SK-N-SH (cell line): Measurements from ENCODE around the gene CLTCL1. TPM values are rescaled to one million over a fixed set of nuclear protein-coding genes. Genes with fewer than 3 reads are reported as not detected.
"Not testable (repeated sequence)": the region's sequence is repeated elsewhere in the genome, so short reads cannot be mapped to it uniquely, and the experiment has no call there.

Source experiments
- CTCF ChIA-PET: fragments of 300-600, 350-600 bp; formaldehyde crosslinking; extraction: SDS; loops from one replicate; lab custom pipeline; 2021; lab: Yijun Ruan, JAX
- POLR2A ChIA-PET: fragments of 350-600 bp; sonication (Branson Sonifier 250); formaldehyde crosslinking; extraction: SDS; loops from one replicate; lab custom pipeline; 2020; ENCODE audit warnings: antibody characterized with exemption, inconsistent platforms; lab: Yijun Ruan, JAX
- DNase-seq: peaks from one replicate; pipeline ENCODE4 v3.0.0; 2012
- H2AFZ ChIP-seq: fragments of 200-600 bp; sonication (generic); 2 replicates; pipeline ENCODE4 v1.8.1; 2016; ENCODE audit warnings: antibody characterized with exemption, mild to moderate bottlenecking, low read depth
- H3F3A ChIP-seq: fragments of 200-600 bp; sonication (generic); replicated peaks from 2 replicates; pipeline ENCODE3; 2016; ENCODE audit warnings: antibody characterized with exemption, mild to moderate bottlenecking; ENCODE audit not compliant: insufficient read depth
- H3K27ac ChIP-seq, 2 experiments: fragments of 200-500 bp in 1 of 2; fragments of 200-600 bp in 1 of 2; sonication (Bioruptor generic) in 1 of 2; sonication (generic), shearing (Covaris generic) in 1 of 2; 2 replicates each; pipeline versions ENCODE4 v1.5.1 to v1.6.1; 2014 to 2016; ENCODE audit warnings: low read depth in 2 of 2, inconsistent platforms in 1 of 2, low read length in 1 of 2, mild to moderate bottlenecking in 1 of 2, mixed read lengths in 1 of 2
- H3K27me3 ChIP-seq: fragments of 200-600 bp; sonication (generic), shearing (Covaris generic); 2 replicates; pipeline ENCODE4 v1.6.1; 2016; ENCODE audit warnings: mixed run types; ENCODE audit not compliant: insufficient read depth
- H3K36me3 ChIP-seq, 2 experiments: fragments of 200-500 bp in 1 of 2; fragments of 200-600 bp in 1 of 2; sonication (Bioruptor generic) in 1 of 2; sonication (generic) in 1 of 2; replicated peaks in 1 of 2; 2 replicates each; pipeline versions ENCODE3 to v1.5.1; 2014 to 2016; ENCODE audit warnings: low read length in 1 of 2, mild to moderate bottlenecking in 1 of 2; ENCODE audit not compliant: insufficient read depth in 2 of 2, control insufficient read depth in 1 of 2
- H3K4me1 ChIP-seq, 2 experiments: fragments of 200-500 bp in 1 of 2; fragments of 200-600 bp in 1 of 2; sonication (Bioruptor generic) in 1 of 2; sonication (generic), shearing (Covaris generic) in 1 of 2; 2 replicates each; pipeline versions ENCODE4 v1.5.1 to v1.6.1; 2014 to 2016; ENCODE audit warnings: low read depth in 1 of 2, low read length in 1 of 2, mixed run types in 1 of 2; ENCODE audit not compliant: insufficient read depth in 2 of 2, control insufficient read depth in 1 of 2
- H3K4me2 ChIP-seq: fragments of 200-600 bp; sonication (generic), shearing (Covaris generic); 2 replicates; pipeline ENCODE4 v1.6.1; 2017; ENCODE audit warnings: mixed run types
- H3K4me3 ChIP-seq, 2 experiments: fragments of 200-500 bp in 1 of 2; fragments of 200-600 bp in 1 of 2; sonication (Bioruptor generic) in 1 of 2; sonication (generic), shearing (Covaris generic) in 1 of 2; 2 replicates each; pipeline versions ENCODE4 v1.5.1 to v1.8.1; 2014 to 2016; ENCODE audit warnings: low read depth in 2 of 2, inconsistent platforms in 1 of 2, low read length in 1 of 2, mild to moderate bottlenecking in 1 of 2, mixed read lengths in 1 of 2, moderate library complexity in 1 of 2
- H3K79me2 ChIP-seq: fragments of 200-600 bp; sonication (generic); 2 replicates; pipeline ENCODE4 v1.8.1; 2017; ENCODE audit warnings: mild to moderate bottlenecking; ENCODE audit not compliant: insufficient read depth
- H3K9ac ChIP-seq: fragments of 200-600 bp; sonication (generic); 2 replicates; pipeline ENCODE4 v1.6.1; 2017; ENCODE audit warnings: mixed run types
- H3K9me2 ChIP-seq: fragments of 200-600 bp; sonication (generic); 2 replicates; pipeline ENCODE4 v1.6.1; 2017; ENCODE audit warnings: mixed run types
- H3K9me3 ChIP-seq: fragments of 200-600 bp; sonication (generic); 2 replicates; pipeline ENCODE4 v1.6.1; 2017; ENCODE audit warnings: mixed run types, mild to moderate bottlenecking, moderate library complexity
- H4K20me1 ChIP-seq: fragments of 200-600 bp; sonication (generic); 2 replicates; pipeline ENCODE4 v1.6.1; 2017; ENCODE audit warnings: mild to moderate bottlenecking, mixed run types; ENCODE audit not compliant: insufficient read depth
- EP300 ChIP-seq, 2 experiments: IDR thresholded peaks; 2 replicates each; pipeline versions ENCODE4 v1.4.0 to v1.6.1; 2012; ENCODE audit warnings: borderline replicate concordance in 1 of 2, low read depth in 1 of 2, low read length in 1 of 2
- MXI1 ChIP-seq: IDR thresholded peaks from 2 replicates; pipeline ENCODE4 v1.6.1; 2012; ENCODE audit warnings: mild to moderate bottlenecking, low read depth, low read length, improper control_type of control experiment
- NFIC ChIP-seq: IDR thresholded peaks from 2 replicates; pipeline ENCODE4 v1.4.0; 2012; ENCODE audit warnings: borderline replicate concordance
- REST ChIP-seq: IDR thresholded peaks from 2 replicates; pipeline ENCODE4 v1.6.1; 2012; ENCODE audit warnings: mild to moderate bottlenecking, low read depth, low read length, moderate library complexity
- WGBS: methylation state at CpG from one replicate; pipeline ENCODE4 v1.1.6; 2017; ENCODE audit warnings: low lambda C conversion rate; 5-methylcytosine and 5-hydroxymethylcytosine counted together
- polyA plus RNA-seq, 3 experiments: library from polyadenylated mRNA; depleted of rRNA; stranded (reverse); fragments of >200 nt; gene quantifications; 2 replicates each; pipeline ENCODE4 v1.2.3, GENCODE V29; 2012

Gene CLTCL1
- polyA plus RNA-seq, 1 of the 3 experiments (the other 2 are of a cell fraction), result 6.7 TPM

- TF ChIP-seq EP300 (IDR thresholded peaks at IDR 0.05; ENCODE audit: borderline replicate concordance in 1 of 2, low read depth in 1 of 2, low read length in 1 of 2), result no peak
- no peak for TF ChIP-seq REST
- no peak for TF ChIP-seq NFIC
- TF ChIP-seq MXI1, result no peak
- TF ChIP-seq, all 33 proteins: peak for 0
These were observed 127.1 kb downstream of the CLTCL1 start (continued) for GRCh38 chr22:19164425-19164824.

GRCh38 chr22:19158649-19159048 lies 132.9 kb downstream of the CLTCL1 start:
- WGBS, result 78% methylated on average over 10 of the region's 11 CpGs
- not testable (repeated sequence) for H3K27ac ChIP-seq, H3K9me3 ChIP-seq, H3K79me2 ChIP-seq, H3K9me2 ChIP-seq, H2AFZ ChIP-seq, DNase-seq, H4K20me1 ChIP-seq, H3K4me3 ChIP-seq, H3K4me1 ChIP-seq, H3K4me2 ChIP-seq, H3K27me3 ChIP-seq, H3K36me3 ChIP-seq, H3K9ac ChIP-seq, H3F3A ChIP-seq
- CTCF ChIA-PET, result interaction anchor here (4.7 kb wide), 1 partner anchor 14 kb away, joined by 26 read pairs; the partner anchor contains the start of gene ESS2
- POLR2A ChIA-PET, result interaction anchor here (0.6 kb wide), 1 partner anchor 38 kb away, joined by 3 read pairs; no protein-coding TSS in a partner anchor

- DNase-seq, H3K9me3 ChIP-seq, H3K4me1 ChIP-seq, H3K27ac ChIP-seq, H3K4me2 ChIP-seq, H3K36me3 ChIP-seq, H3K79me2 ChIP-seq, POLR2A ChIA-PET, H3K9ac ChIP-seq, H4K20me1 ChIP-seq, H3K9me2 ChIP-seq, H2AFZ ChIP-seq, H3K4me3 ChIP-seq, H3F3A ChIP-seq: not testable (repeated sequence)
- WGBS, result 57% methylated on average over 7 of the region's 9 CpGs
- peaks cover 24% of the 10 kb centered on the region for H3K27me3 ChIP-seq
- CTCF ChIA-PET, result interaction anchor here (4.7 kb wide), 1 partner anchor 11 kb away, joined by 26 read pairs; the partner anchor contains the start of gene ESS2
These were observed 135.4 kb downstream of the CLTCL1 start for GRCh38 chr22:19156109-19156508.
